Cortex of kidney (tissue), 1 donor: ENCODE results near the gene LONRF2.
"Not testable (repeated sequence)": the region's sequence is repeated elsewhere in the genome, so short reads cannot be mapped to it uniquely, and the experiment has no call there.

ENCODE experiments used
- DNase-seq: peaks from one replicate; lab custom pipeline; 2025; lab: John Stamatoyannopoulos, UW

The LONRF2 gene

GRCh38 chr2:100321866-100322820, at the start of gene LONRF2:
LONRF2 (minus strand) TSS chr2:100322501; CDS start chr2:100322093, 408 bp downstream.
- no peak for DNase-seq

GRCh38 chr2:100367163-100367562, 44.9 kb upstream of the LONRF2 start:
- no peak for DNase-seq

- DNase-seq: no peak
Observed at GRCh38 chr2:100365434-100365833, 43.1 kb upstream of the LONRF2 start.

- not testable (repeated sequence) for DNase-seq
Observed at GRCh38 chr2:100362269-100362668, 40.0 kb upstream of the LONRF2 start.

- DNase-seq: no peak
Observed at GRCh38 chr2:100359576-100359975, 37.3 kb upstream of the LONRF2 start.

- no peak for DNase-seq
Observed at GRCh38 chr2:100358554-100358953, 36.3 kb upstream of the LONRF2 start.

GRCh38 chr2:100352521-100352920, 30.2 kb upstream of the LONRF2 start:
- DNase-seq: no peak

- DNase-seq: no peak
Observed at GRCh38 chr2:100350661-100351185, 28.4 kb upstream of the LONRF2 start.

- DNase-seq: not testable (repeated sequence)
Observed at GRCh38 chr2:100345144-100345543, 22.8 kb upstream of the LONRF2 start.

- no peak for DNase-seq
Observed at GRCh38 chr2:100344433-100344832, 22.1 kb upstream of the LONRF2 start.

- not testable (repeated sequence) for DNase-seq
Observed at GRCh38 chr2:100342466-100342865, 20.2 kb upstream of the LONRF2 start.

GRCh38 chr2:100339823-100340222, 17.5 kb upstream of the LONRF2 start:
- DNase-seq: no peak

GRCh38 chr2:100334929-100335328, 12.6 kb upstream of the LONRF2 start:
- DNase-seq: no peak

GRCh38 chr2:100327742-100328141, 5.4 kb upstream of the LONRF2 start:
- DNase-seq: no peak

GRCh38 chr2:100321179-100321865, 979 bp downstream of the LONRF2 start:
- DNase-seq: no peak

GRCh38 chr2:100320547-100321178, 1.6 kb downstream of the LONRF2 start:
- no peak for DNase-seq

GRCh38 chr2:100317634-100318033, 4.7 kb downstream of the LONRF2 start:
- DNase-seq: no peak

GRCh38 chr2:100309973-100310719, 12.2 kb downstream of the LONRF2 start:
- no peak for DNase-seq

- no peak for DNase-seq
Observed at GRCh38 chr2:100309311-100309710, 13.0 kb downstream of the LONRF2 start.

GRCh38 chr2:100303744-100304143, 18.6 kb downstream of the LONRF2 start:
- DNase-seq: no peak

GRCh38 chr2:100302585-100302892, 19.8 kb downstream of the LONRF2 start:
- no peak for DNase-seq
